Activated naive CD4-positive, alpha-beta T cell treated with anti-CD3 and anti-CD28 coated beads for 36 hours (primary cell): Measurements from ENCODE around the gene SNRNP27. TPM values are rescaled to one million over a fixed set of nuclear protein-coding genes. Genes with fewer than 3 reads are reported as not detected.

Source experiments
- CTCF ChIA-PET: fragments of 350-600 bp; sonication (Branson Sonifier 250); formaldehyde crosslinking; loops from one replicate; lab custom pipeline; 2021; ENCODE audit warnings: antibody characterized with exemption; lab: Charles Lee
- DNase-seq: peaks from one replicate; pipeline ENCODE4 v3.0.0-alpha.2; 2020
- H3K27ac Mint-ChIP-seq: one replicate; pipeline ENCODE4 v1.8.0; 2021; ENCODE audit warnings: mild to moderate bottlenecking, mixed read lengths
- H3K27me3 Mint-ChIP-seq: one replicate; pipeline ENCODE4 v1.8.0; 2021; ENCODE audit warnings: low read depth, mixed read lengths
- H3K36me3 Mint-ChIP-seq: one replicate; pipeline ENCODE4 v1.8.0; 2021; ENCODE audit warnings: low read depth, mixed read lengths
- H3K4me1 Mint-ChIP-seq: one replicate; pipeline ENCODE4 v1.8.0; 2021; ENCODE audit warnings: low read depth, mixed read lengths
- H3K4me3 Mint-ChIP-seq: one replicate; pipeline ENCODE4 v1.8.0; 2021; ENCODE audit warnings: mild to moderate bottlenecking, moderate library complexity, mixed read lengths
- H3K9me3 Mint-ChIP-seq: one replicate; pipeline ENCODE4 v1.8.0; 2021; ENCODE audit warnings: mixed read lengths
- intact Hi-C: fragments of 100-400 bp; cut with micrococcal nuclease; formaldehyde crosslinking; loops from one replicate; pipeline ENCODE4 v1.15.1; 2023
- total RNA-seq, 2 experiments: library from RNA; stranded (reverse); gene quantifications; one replicate each; pipeline ENCODE4 v1.2.3, GENCODE V29; 2021

The SNRNP27 gene
- total RNA-seq, 2 experiments from 2014 or later, result 56.7 to 64.6 TPM

DNA sequence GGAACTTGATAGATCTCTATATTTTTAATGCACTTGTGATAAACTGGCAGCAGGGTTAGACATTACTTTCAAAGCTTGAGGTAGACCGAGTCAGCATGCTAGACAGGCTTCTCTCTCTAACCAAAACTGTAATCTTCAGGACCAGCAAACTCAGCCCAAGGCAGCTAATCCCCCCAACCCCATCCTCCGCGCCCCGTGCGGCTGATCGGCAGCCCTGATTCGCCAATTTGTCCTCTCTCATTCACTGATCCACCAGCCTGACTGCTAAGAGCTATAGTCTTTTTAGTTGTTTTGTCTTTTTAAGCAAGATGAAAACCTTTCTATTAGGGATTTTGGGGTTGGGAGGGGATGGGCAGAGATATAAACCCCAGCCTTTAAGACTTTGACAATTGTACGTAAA is 46.9 kb downstream of the SNRNP27 start:
- no peak for DNase-seq
- Mint-ChIP-seq H3K36me3 (peaks cover 21% of the 10 kb centered on the region), H3K4me1 (peaks cover 8% of the 10 kb centered on the region), H3K9me3 (no peaks in the 10 kb centered on the region), H3K27me3 (no peaks in the 10 kb centered on the region), H3K27ac (no peak overlapping the region), H3K4me3 (no peak overlapping the region)
- intact Hi-C loops, result no loop called here
- CTCF ChIA-PET, result no interaction called here

DNA sequence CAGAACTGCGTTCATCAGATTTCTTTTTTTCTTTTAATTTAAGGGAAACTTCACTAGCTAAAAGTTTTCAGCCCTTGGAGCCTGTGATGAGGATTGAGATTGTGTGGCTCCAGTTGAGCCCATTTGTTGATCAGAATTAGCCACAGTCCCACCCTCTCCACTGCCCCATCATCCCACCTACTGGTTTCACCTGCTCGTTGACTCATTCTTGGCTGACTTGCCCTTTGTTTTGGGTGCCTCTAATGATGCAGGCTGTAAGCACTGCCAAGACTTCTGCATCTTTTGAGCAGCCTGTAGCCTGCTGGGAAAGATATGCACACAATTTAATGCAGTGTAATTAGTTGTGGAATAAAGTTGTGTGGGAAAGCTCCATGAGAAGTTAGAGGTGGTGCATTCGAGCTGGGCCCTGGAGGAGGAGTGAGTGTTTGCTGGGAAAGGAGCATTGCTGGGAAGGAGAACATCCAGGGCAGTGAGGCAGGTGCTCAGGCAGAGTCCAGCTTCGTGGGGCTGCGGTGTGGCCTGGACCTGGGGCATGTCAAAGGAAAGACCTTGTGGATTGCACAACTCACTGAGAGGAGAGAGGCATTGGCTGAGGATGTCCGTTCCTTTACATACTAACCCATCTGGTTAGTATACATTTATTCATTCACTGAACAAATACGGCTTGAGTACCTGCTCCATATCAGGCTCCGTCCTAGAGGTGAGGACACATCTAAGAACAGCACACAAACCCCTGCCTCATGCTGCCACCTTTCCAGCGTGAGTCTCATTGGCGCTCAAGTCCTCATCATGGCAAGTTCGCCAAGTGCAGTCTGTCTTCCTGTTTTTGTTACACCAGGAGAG is 49.5 kb downstream of the SNRNP27 start:
- DNase-seq, result no peak
- CTCF ChIA-PET, result interaction anchor here (1.3 kb wide), 1 partner anchor 16 kb away, joined by 5 read pairs; no protein-coding TSS in a partner anchor
- Mint-ChIP-seq H3K27ac (no peak overlapping the region), H3K36me3 (peaks cover 12% of the 10 kb centered on the region), H3K27me3 (no peaks in the 10 kb centered on the region), H3K4me3 (no peak overlapping the region), H3K4me1 (peaks cover 28% of the 10 kb centered on the region), H3K9me3 (no peaks in the 10 kb centered on the region)
- intact Hi-C loops, result no loop called here

DNA sequence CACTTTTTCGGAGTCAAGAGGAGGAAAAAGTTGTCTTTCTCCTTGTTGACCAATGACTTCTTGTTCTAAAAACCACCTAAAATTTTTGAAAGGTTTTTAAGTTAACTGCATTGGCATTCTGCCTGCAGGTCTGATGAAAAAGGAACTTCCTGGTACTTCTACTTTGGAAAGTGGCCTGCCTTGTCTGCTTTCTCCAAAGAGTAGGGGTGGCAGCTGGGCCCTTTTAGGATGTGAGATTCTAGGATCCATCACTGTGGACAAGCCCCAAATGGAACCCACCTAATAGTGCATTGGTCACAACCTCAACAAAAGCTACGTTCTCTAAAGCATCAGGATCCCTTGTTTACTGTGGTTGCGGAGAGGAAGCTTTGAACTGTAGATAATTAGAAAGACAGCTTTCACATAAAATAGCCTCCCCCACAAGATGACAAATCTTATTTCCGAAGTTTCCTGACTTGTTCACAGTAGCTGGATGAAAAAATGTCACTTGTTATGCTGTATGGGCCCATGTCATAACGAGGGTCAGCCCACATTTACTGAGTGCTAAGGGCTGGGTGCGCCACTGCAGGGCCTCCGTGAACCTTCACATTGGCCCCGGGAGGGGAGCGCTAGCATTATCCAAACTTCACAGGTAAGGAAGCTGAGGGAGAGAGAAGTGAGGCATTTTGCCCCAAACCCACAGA is 50.2 kb downstream of the SNRNP27 start:
- Mint-ChIP-seq H3K27me3 (no peaks in the 10 kb centered on the region), H3K27ac (no peak overlapping the region), H3K4me3 (no peak overlapping the region), H3K4me1 (peaks cover 28% of the 10 kb centered on the region), H3K36me3 (peaks cover 7% of the 10 kb centered on the region), H3K9me3 (no peaks in the 10 kb centered on the region)
- intact Hi-C loops, result no loop called here
- CTCF ChIA-PET, result interaction anchor here (0.6 to 1.3 kb wide), 2 partner anchors 15 to 50 kb away, joined by 4 to 5 read pairs; no protein-coding TSS in a partner anchor
- DNase-seq, result no peak

DNA sequence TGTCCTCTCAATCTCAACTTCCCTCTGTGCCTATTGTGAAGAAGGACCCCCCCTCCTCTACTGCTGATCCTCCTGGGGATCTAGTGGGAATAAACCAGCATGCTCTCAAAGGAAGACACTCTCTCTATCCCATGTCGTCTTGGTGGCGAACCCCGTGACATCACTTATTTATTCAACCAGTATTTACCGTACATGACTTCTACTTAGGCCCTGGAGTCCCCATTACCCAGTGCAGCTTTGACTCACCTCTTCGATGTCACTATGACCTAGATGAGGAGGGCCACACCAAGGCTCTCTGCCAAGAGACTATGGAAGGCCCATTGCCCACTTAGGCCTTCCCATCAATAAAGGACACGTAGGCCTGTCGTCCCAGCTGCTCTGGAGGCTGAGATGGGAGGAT is 51.0 kb downstream of the SNRNP27 start:
- Mint-ChIP-seq H3K27ac (no peak overlapping the region), H3K27me3 (no peaks in the 10 kb centered on the region), H3K4me3 (no peak overlapping the region), H3K4me1 (peaks cover 28% of the 10 kb centered on the region), H3K36me3 (peaks cover 4% of the 10 kb centered on the region), H3K9me3 (no peaks in the 10 kb centered on the region)
- intact Hi-C loops, result no loop called here
- CTCF ChIA-PET, result interaction anchor here (0.6 kb wide), 1 partner anchor 51 kb away, joined by 4 read pairs; no protein-coding TSS in a partner anchor
- DNase-seq, result no peak

DNA sequence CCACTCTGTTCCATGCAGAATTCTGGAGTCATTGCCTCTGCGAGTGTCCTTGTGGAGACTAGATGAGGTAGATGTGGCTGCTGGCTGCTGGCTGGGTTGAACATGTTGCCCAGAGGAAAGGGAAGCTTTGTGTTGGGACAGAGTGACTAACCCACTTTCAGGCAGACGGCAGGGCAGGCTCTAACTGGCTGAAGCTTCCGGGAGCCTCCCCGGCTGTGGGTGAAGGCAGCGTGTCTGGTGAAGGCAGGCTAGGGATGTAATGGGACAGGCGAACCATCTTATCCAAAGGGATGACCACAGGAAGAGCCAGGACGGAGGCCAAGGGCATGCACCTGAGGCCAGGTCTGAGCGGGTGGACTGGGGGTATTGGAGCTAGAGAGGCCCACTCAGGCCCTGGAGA is 51.7 kb downstream of the SNRNP27 start:
- intact Hi-C loops, result no loop called here
- DNase-seq, result peak; percentile 34
- no peak overlapping the region for H3K27ac Mint-ChIP-seq
- peaks cover 28% of the 10 kb centered on the region for H3K4me1 Mint-ChIP-seq
- no peaks in the 10 kb centered on the region for H3K27me3 Mint-ChIP-seq
- peaks cover 4% of the 10 kb centered on the region for H3K36me3 Mint-ChIP-seq
- no peaks in the 10 kb centered on the region for H3K9me3 Mint-ChIP-seq
- CTCF ChIA-PET, result interaction anchor here (1.4 kb wide), 1 partner anchor 11 kb away, joined by 5 read pairs; no protein-coding TSS in a partner anchor
- no peak overlapping the region for H3K4me3 Mint-ChIP-seq

DNA sequence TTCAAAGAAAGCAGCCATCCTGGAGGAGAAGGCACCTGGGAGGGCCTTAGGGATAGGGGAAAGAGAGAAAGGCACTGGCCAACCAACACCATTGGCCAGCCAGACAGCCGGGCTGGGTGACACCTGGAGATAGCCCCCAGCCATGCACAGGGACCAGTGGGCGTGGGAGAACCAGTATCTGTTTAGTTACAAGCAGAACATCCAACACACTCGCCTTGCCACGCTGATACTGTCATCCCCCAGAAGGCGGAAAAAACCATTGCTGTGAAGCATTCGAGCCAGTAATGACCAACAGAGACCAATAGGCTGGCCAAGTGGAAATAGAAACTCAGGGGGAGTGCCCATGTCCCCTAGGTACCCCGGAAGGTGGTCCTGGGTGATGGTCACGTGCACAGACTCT is 52.2 kb downstream of the SNRNP27 start:
- no peak for DNase-seq
- Mint-ChIP-seq H3K36me3 (peaks cover 4% of the 10 kb centered on the region), H3K4me3 (no peak overlapping the region), H3K4me1 (peaks cover 28% of the 10 kb centered on the region), H3K27me3 (no peaks in the 10 kb centered on the region), H3K9me3 (no peaks in the 10 kb centered on the region), H3K27ac (no peak overlapping the region)
- CTCF ChIA-PET, result interaction anchor here (1.4 kb wide), 1 partner anchor 11 kb away, joined by 5 read pairs; no protein-coding TSS in a partner anchor
- intact Hi-C loops, result loop anchor here (1.0 kb wide), 3 partner anchors 12 to 123 kb away; no protein-coding TSS in a partner anchor

DNA sequence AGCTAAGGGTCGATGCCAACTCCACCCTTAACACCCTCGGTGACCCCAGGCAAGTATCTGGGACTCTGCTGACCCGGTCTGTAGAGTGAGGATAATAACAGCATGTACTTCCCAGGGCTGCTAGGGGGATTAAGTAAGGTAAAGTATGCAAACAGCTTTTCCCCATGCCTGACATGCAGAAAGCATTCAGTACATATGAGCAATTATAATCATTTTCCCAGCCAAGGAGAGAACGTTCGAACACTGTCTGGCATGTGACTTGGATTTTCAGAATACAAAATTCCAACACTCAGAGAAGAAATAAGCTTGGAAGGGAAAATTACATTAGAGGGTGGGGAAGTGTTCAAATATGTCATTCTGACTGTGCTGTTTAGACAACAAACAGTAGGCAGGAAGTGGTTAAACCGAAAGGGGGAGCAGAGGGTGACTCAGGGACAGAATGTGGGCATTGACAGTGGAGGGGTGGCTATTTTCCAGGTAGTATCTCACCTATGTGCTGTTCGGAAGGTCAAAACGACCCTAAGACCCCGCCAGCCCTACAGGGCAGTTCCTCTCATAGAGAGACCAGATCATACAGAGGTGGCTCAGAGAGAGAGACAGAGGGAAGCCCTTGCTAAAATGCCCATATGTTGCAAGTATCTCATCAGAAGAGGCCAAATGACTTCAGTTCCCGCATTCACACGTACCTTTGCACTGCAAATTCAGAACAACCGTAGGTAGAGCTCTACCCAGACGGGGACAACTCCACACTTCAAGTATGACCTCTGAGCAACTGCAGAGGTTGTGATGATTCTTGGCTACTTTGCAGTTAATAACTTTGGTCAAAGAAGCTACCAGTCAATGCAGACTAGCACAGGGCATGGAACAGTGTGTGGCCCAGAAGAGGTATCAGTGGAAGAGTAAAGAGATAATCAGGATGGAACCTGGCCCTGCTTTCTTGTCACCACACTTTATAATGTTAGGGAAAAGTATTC is 52.9 kb downstream of the SNRNP27 start:
- Mint-ChIP-seq H3K4me3 (no peak overlapping the region), H3K27me3 (no peaks in the 10 kb centered on the region), H3K27ac (peak overlapping the region; percentile 60), H3K9me3 (no peaks in the 10 kb centered on the region), H3K36me3 (peaks cover 4% of the 10 kb centered on the region), H3K4me1 (peaks cover 28% of the 10 kb centered on the region)
- intact Hi-C loops, result loop anchor here (1.0 kb wide), 3 partner anchors 12 to 123 kb away; no protein-coding TSS in a partner anchor
- CTCF ChIA-PET, result interaction anchor here (1.4 kb wide), 1 partner anchor 12 kb away, joined by 5 read pairs; no protein-coding TSS in a partner anchor
- DNase-seq, result peak; percentile 78

DNA sequence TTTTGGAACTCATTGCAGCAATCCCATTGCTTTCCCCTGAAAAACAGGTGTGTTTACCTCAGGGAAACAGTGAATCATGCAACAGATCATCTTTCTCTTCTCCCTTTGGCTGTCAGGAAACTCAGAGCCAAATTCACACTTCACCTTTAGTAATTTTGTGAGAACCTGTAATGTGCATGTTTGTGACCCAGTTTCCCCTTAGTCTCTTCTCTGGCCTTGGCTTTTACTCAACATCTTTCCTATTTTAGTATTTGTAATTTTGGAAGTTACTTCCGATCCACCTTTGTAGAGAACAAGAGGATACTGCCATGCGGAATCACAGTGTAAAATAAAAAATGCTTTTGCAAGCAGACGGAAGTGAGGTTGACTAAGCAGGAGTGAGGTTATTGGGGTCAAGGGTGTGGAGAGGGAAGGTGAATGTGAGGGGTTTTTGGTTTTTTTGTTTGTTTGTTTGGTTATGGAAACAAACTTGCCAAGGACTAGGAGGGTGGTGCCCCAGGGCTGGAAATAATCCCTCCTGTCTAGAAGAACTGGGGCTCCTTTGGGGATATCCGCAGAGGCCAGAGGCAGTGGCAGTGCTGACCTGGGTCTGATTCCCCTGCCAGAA is 53.7 kb downstream of the SNRNP27 start:
- peaks cover 4% of the 10 kb centered on the region for H3K36me3 Mint-ChIP-seq
- no peaks in the 10 kb centered on the region for H3K27me3 Mint-ChIP-seq
- H3K4me3 Mint-ChIP-seq, result no peak overlapping the region
- CTCF ChIA-PET, result no interaction called here
- intact Hi-C loops, result no loop called here
- no peaks in the 10 kb centered on the region for H3K9me3 Mint-ChIP-seq
- H3K27ac Mint-ChIP-seq, result peak overlapping the region; percentile 60
- peaks cover 28% of the 10 kb centered on the region for H3K4me1 Mint-ChIP-seq
- no peak for DNase-seq

DNA sequence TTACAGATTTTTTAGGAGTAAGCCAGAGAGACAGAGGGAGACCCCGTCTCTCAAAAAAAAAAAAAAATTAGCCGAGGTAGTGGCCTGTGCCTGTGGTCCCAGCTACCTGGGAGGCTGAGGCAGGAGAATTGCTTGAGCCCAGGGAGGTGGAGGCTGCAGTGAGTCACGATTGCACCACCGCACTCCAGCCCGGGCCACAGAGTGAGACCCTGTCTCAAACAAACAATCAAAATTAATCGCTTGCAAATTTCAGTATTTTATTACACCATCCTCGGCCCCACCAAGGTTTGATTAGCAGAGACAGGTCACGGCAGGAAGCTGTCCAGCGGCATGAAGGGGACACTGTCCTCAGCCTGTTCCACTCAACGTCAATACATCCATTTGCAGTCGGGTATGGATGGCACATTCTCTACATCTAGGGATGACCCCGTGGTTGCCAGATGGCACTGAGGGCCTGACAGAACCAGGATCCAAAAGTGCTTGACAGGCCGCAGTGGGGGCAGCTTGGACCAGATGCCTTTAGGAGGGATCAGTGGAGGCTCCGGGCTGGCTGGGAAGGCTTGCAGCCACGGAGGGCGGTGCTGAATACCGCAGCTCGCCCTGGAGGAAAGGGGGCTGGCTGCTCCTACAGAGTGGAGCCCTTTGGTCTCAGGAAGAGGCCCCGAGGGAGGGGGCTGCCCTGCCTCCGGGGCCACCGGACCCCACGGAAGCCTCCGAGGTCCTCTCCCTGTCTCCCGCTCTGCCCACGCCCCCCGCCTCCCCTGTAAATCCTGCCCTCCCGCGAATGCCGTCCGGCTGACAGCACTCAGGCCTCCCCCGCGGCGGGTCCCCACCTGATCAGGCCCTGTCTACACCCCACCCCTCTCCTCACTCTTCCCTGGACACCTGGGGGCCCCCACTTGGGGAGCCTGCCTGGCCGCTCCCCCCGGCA is 54.5 kb downstream of the SNRNP27 start:
- Mint-ChIP-seq H3K36me3 (peaks cover under 1% of the 10 kb centered on the region), H3K27me3 (no peaks in the 10 kb centered on the region), H3K4me1 (peaks cover 26% of the 10 kb centered on the region), H3K9me3 (no peaks in the 10 kb centered on the region), H3K27ac (no peak overlapping the region), H3K4me3 (no peak overlapping the region)
- CTCF ChIA-PET, result no interaction called here
- intact Hi-C loops, result no loop called here
- no peak for DNase-seq

DNA sequence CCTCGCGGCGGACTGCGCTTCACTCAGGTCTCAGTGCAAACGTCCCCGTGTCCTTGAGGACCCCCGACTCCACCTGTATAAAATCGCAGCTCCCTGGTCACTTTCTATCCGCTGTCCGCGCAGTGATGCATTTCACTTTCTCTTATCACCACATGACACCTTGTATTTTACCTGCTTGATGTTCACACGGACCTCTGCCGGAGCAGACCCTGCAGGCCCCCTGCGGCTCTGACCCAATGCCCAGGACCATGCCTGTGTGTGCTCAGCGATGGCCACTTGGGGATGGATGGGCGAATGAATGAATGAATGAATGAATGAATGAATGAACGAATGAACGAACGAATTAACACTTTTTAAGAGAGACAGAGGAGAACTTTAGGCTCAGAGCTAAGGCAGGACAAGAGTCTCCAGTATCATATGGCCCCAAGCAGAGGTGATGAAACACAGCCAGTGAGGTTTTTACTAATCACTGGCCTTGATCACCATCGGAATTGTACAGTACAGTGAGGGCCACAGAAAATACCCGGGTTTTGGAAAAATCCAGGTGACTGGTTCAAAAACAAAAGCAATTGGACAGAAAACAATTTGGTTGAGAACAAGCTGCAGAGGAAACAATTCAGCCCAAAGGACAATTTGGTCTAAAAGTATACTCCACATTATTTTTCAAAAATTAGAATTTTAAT is 55.3 kb downstream of the SNRNP27 start:
- Mint-ChIP-seq H3K9me3 (no peaks in the 10 kb centered on the region), H3K4me3 (no peak overlapping the region), H3K36me3 (no peaks in the 10 kb centered on the region), H3K4me1 (peaks cover 25% of the 10 kb centered on the region), H3K27ac (no peak overlapping the region), H3K27me3 (no peaks in the 10 kb centered on the region)
- intact Hi-C loops, result no loop called here
- DNase-seq, result no peak
- CTCF ChIA-PET, result no interaction called here
